Vagina (tissue), 2 donors: ENCODE results near the gene SPART. TPM values are rescaled to one million over a fixed set of nuclear protein-coding genes. Genes with fewer than 3 reads are reported as not detected.

ENCODE experiments used
- DNase-seq, 2 donors: peaks; one replicate each; pipeline ENCODE4 v3.0.0-alpha.2; 2017; ENCODE audit errors: extremely low spot score in 2 of 2
- H3K27ac ChIP-seq: fragments of 200-600 bp; sonication (generic); one replicate; pipeline ENCODE4 v1.5.1; 2019
- H3K27me3 ChIP-seq: fragments of 200-600 bp; sonication (generic); one replicate; pipeline ENCODE4 v1.5.1; 2019
- H3K36me3 ChIP-seq, 2 donors: fragments of 200-600 bp; sonication (generic); one replicate each; pipeline ENCODE4 v1.5.1; 2017 to 2019
- H3K4me1 ChIP-seq: fragments of 200-600 bp; sonication (generic); one replicate; pipeline ENCODE4 v1.5.1; 2019
- H3K4me3 ChIP-seq, 2 donors: fragments of 200-600 bp; sonication (generic); 1 replicate in 1 of 2; 2 replicates in 1 of 2; pipeline ENCODE4 v1.5.1; 2016 to 2019
- H3K9me3 ChIP-seq: fragments of 200-600 bp; sonication (generic); one replicate; pipeline ENCODE4 v1.5.1; 2019
- CTCF ChIP-seq, 3 experiments: fragments of 450-650 bp in 2 of 3; fragments of 200-600 bp in 1 of 3; sonication (generic) in 1 of 3; IDR thresholded peaks; one replicate each; pipeline ENCODE4 v1.5.1; 2017 to 2019; ENCODE audit warnings: antibody characterized with exemption in 3 of 3, mild to moderate bottlenecking in 2 of 3, moderate library complexity in 2 of 3
- POLR2A ChIP-seq, 2 donors: fragments of 450-650 bp; IDR thresholded peaks; one replicate each; pipeline ENCODE4 v1.6.1; 2017; ENCODE audit warnings: antibody characterized with exemption in 2 of 2, mild to moderate bottlenecking in 2 of 2, moderate library complexity in 2 of 2
- POLR2AphosphoS5 ChIP-seq, 2 donors: sonication (generic); formaldehyde crosslinking; IDR thresholded peaks; one replicate each; pipeline ENCODE4 v1.9.0; 2017; ENCODE audit warnings: antibody characterized with exemption in 2 of 2, mild to moderate bottlenecking in 2 of 2, low read depth in 1 of 2; ENCODE audit not compliant: insufficient read depth in 1 of 2
- intact Hi-C: fragments of 100-400 bp; cut with DNase I; formaldehyde crosslinking; loops from one replicate; pipeline ENCODE4 v1.15.1; 2023
- total RNA-seq: library from RNA; depleted of rRNA; stranded (reverse); fragments of >200 nt; gene quantifications from one replicate; pipeline ENCODE4 v1.2.3, GENCODE V29; 2016

Gene SPART
- total RNA-seq, 1 donor from 2014 or later, result 63.8 TPM

- peak overlapping the region in 1 of 2 donors; percentile 62 for H3K4me3 ChIP-seq
- H3K4me1 ChIP-seq, result peaks cover 18% of the 10 kb centered on the region
- no peak for DNase-seq
- intact Hi-C loops, result loop anchor here (10.0 kb wide), 1 partner anchor 46 kb away; the partner anchor contains the start of gene SPART
- no peak for TF ChIP-seq CTCF (IDR thresholded peaks at IDR 0.05)
- no peak for TF ChIP-seq POLR2AphosphoS5 (IDR thresholded peaks at IDR 0.05; ENCODE audit: insufficient read depth in 1 of 2, low read depth in 1 of 2)
- no peak for TF ChIP-seq POLR2A (IDR thresholded peaks at IDR 0.05)
- peaks cover 0 to 4% of the 10 kb centered on the region in 2 donors for H3K36me3 ChIP-seq
- no peaks in the 10 kb centered on the region for H3K27me3 ChIP-seq
- peak overlapping the region; percentile 67 for H3K27ac ChIP-seq
- no peaks in the 10 kb centered on the region for H3K9me3 ChIP-seq
Measured at GRCh38 chr13:36298535-36299068, 47.6 kb downstream of the SPART start.

GRCh38 chr13:36297366-36298338 lies 48.5 kb downstream of the SPART start, which contains the start of gene CCDC169:
Gene CCDC169, minus strand, starts transcription at chr13:36297814. Its CDS starts 95 bp downstream, at chr13:36297719.
- H3K4me3 ChIP-seq, result peak within 1 kb of the TSS; percentile 62 to 70
- no peaks in the 10 kb centered on the region for H3K9me3 ChIP-seq
- TF ChIP-seq CTCF (IDR thresholded peaks at IDR 0.05), result no peak
- TF ChIP-seq POLR2AphosphoS5 (IDR thresholded peaks at IDR 0.05; ENCODE audit: insufficient read depth in 1 of 2, low read depth in 1 of 2), result peak in 1 of 2 donors; percentile 82
- TF ChIP-seq POLR2A (IDR thresholded peaks at IDR 0.05), result no peak
- intact Hi-C loops, result loop anchor here (10.0 kb wide), 1 partner anchor 47 kb away; the partner anchor contains the start of gene SPART
- peak within 1 kb of the TSS; percentile 67 for H3K27ac ChIP-seq
- peaks cover 18% of the 10 kb centered on the region for H3K4me1 ChIP-seq
- H3K27me3 ChIP-seq, result no peaks in the 10 kb centered on the region
- H3K36me3 ChIP-seq, result peaks cover 0 to 4% of the 10 kb centered on the region in 2 donors
- peak in 1 of 2 donors; percentile 90 for DNase-seq

GRCh38 chr13:36294096-36294495 lies 52.1 kb downstream of the SPART start:
- no peak for TF ChIP-seq POLR2A (IDR thresholded peaks at IDR 0.05)
- no peak for TF ChIP-seq CTCF (IDR thresholded peaks at IDR 0.05)
- no peak for TF ChIP-seq POLR2AphosphoS5 (IDR thresholded peaks at IDR 0.05; ENCODE audit: insufficient read depth in 1 of 2, low read depth in 1 of 2)
- H3K36me3 ChIP-seq, result no peaks in the 10 kb centered on the region
- DNase-seq, result no peak
- no peaks in the 10 kb centered on the region for H3K27me3 ChIP-seq
- H3K9me3 ChIP-seq, result no peaks in the 10 kb centered on the region
- peaks cover 11% of the 10 kb centered on the region for H3K4me1 ChIP-seq
- H3K4me3 ChIP-seq, result no peak overlapping the region
- intact Hi-C loops, result loop anchor here (10.0 kb wide), 1 partner anchor 51 kb away; the partner anchor contains the start of gene SPART
- no peak overlapping the region for H3K27ac ChIP-seq

GRCh38 chr13:36293497-36293896 lies 52.7 kb downstream of the SPART start:
- TF ChIP-seq CTCF (IDR thresholded peaks at IDR 0.05), result no peak
- no peak for TF ChIP-seq POLR2AphosphoS5 (IDR thresholded peaks at IDR 0.05; ENCODE audit: insufficient read depth in 1 of 2, low read depth in 1 of 2)
- no peak for TF ChIP-seq POLR2A (IDR thresholded peaks at IDR 0.05)
- intact Hi-C loops, result loop anchor here (10.0 kb wide), 1 partner anchor 51 kb away; the partner anchor contains the start of gene SPART
- no peak overlapping the region for H3K27ac ChIP-seq

More at GRCh38 chr13:36293497-36293896, 52.7 kb downstream of the SPART start:
- H3K27me3 ChIP-seq, result no peaks in the 10 kb centered on the region
- no peak for DNase-seq
- H3K4me1 ChIP-seq, result peaks cover 9% of the 10 kb centered on the region
- no peak overlapping the region for H3K4me3 ChIP-seq
- H3K9me3 ChIP-seq, result no peaks in the 10 kb centered on the region
- H3K36me3 ChIP-seq, result no peaks in the 10 kb centered on the region
